B cell (primary cell): Measurements from ENCODE around the gene TMTC3.

Experiments
- EZH2 ChIP-seq: IDR thresholded peaks from 2 replicates; pipeline ENCODE4 v1.6.1; 2012; ENCODE audit warnings: borderline replicate concordance, low read depth, mild to moderate bottlenecking, moderate library complexity, low read length; ENCODE audit not compliant: insufficient read depth, poor library complexity, severe bottlenecking
- TF ChIP-seq, protein P1 (sequence below): fragments of 200-600 bp; IDR thresholded peaks from one replicate; pipeline ENCODE4 v1.8.0; 2022; ENCODE audit warnings: antibody characterized with exemption, mild to moderate bottlenecking

DNA sequence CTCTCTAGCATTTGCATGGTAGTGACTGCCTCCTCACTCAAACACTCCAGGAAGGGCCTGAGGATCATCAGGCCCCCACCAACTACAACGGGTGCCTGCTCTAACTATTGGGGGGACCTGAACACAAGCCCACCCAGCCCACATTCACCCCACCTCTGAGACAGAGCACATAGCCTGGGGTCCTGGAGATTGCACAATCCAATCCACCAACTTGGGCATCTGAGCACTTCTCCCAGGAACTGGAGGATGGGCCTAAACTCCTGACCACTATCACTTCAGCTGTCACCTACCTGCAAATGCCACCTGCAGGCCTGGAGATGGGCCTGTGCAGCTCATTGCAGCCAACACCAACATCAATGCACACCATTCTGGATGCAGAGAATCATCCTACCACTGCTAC lies 66.6 kb downstream of the TMTC3 start:
- TF ChIP-seq, protein P1, sequence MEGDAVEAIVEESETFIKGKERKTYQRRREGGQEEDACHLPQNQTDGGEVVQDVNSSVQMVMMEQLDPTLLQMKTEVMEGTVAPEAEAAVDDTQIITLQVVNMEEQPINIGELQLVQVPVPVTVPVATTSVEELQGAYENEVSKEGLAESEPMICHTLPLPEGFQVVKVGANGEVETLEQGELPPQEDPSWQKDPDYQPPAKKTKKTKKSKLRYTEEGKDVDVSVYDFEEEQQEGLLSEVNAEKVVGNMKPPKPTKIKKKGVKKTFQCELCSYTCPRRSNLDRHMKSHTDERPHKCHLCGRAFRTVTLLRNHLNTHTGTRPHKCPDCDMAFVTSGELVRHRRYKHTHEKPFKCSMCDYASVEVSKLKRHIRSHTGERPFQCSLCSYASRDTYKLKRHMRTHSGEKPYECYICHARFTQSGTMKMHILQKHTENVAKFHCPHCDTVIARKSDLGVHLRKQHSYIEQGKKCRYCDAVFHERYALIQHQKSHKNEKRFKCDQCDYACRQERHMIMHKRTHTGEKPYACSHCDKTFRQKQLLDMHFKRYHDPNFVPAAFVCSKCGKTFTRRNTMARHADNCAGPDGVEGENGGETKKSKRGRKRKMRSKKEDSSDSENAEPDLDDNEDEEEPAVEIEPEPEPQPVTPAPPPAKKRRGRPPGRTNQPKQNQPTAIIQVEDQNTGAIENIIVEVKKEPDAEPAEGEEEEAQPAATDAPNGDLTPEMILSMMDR: no peak
- TF ChIP-seq EZH2: no peak
